ENCODE data around the gene FCER2.

GRCh38 chr19:7743425-7743841 lies 41.5 kb upstream of the FCER2 start:
- no peak for TF ChIP-seq CTCF (IDR thresholded peaks at IDR 0.05)
- TF ChIP-seq POLR2A (IDR thresholded peaks at IDR 0.05) = no peak

All from esophagus squamous epithelium (tissue), 4 donors.